Peyer's patch (tissue), 4 donors: ENCODE data around the gene CFAP221.

Experiments
- CTCF ChIP-seq, 6 experiments: fragments of 450-650 bp in 4 of 6; fragments of 200-600 bp in 2 of 6; sonication (generic) in 1 of 6; IDR thresholded peaks; one replicate each; pipeline ENCODE4 v1.5.1; 2017 to 2019; ENCODE audit warnings: antibody characterized with exemption in 6 of 6, mild to moderate bottlenecking in 3 of 6, moderate library complexity in 1 of 6
- POLR2A ChIP-seq, 2 donors: fragments of 450-650 bp; IDR thresholded peaks; one replicate each; pipeline ENCODE4 v1.5.1; 2017; ENCODE audit warnings: antibody characterized with exemption in 2 of 2, mild to moderate bottlenecking in 2 of 2, moderate library complexity in 2 of 2

- TF ChIP-seq CTCF (IDR thresholded peaks at IDR 0.05) (no peak), POLR2A (IDR thresholded peaks at IDR 0.05) (no peak)
These were observed 146.9 kb downstream of the CFAP221 start for GRCh38 chr2:119691189-119691588.
